Hepatocyte (in vitro differentiated cells): ENCODE results near the gene PCBD1. TPM values are rescaled to one million over a fixed set of nuclear protein-coding genes. Genes with fewer than 3 reads are reported as not detected.
A peak's percentile ranks its signal among the peaks of the same experiment; 100 is the strongest.

Experiments
- DNase-seq: peaks from one replicate; pipeline ENCODE4 v3.0.0-alpha.2; 2016; ENCODE audit warnings: low spot score
- H2AFZ ChIP-seq: fragments of 200-600 bp; sonication (generic); 2 replicates; pipeline ENCODE4 v1.6.0; 2016; ENCODE audit warnings: antibody characterized with exemption, mild to moderate bottlenecking
- H3K27ac ChIP-seq: fragments of 200-600 bp; sonication (generic); 2 replicates; pipeline ENCODE4 v1.5.1; 2016; ENCODE audit warnings: mild to moderate bottlenecking
- H3K27me3 ChIP-seq: fragments of 200-600 bp; sonication (generic); 2 replicates; pipeline ENCODE4 v1.6.1; 2016
- H3K36me3 ChIP-seq: fragments of 200-600 bp; sonication (generic); replicated peaks from 2 replicates; pipeline ENCODE4 v1.5.1; 2016; ENCODE audit warnings: low read depth; ENCODE audit not compliant: insufficient read depth
- H3K4me1 ChIP-seq: fragments of 200-600 bp; sonication (generic); 2 replicates; pipeline ENCODE4 v1.5.1; 2016; ENCODE audit warnings: mild to moderate bottlenecking, moderate library complexity; ENCODE audit not compliant: insufficient read depth
- H3K4me2 ChIP-seq: fragments of 200-600 bp; sonication (generic); 2 replicates; pipeline ENCODE4 v1.6.0; 2016
- H3K4me3 ChIP-seq: fragments of 200-600 bp; sonication (generic); 2 replicates; pipeline ENCODE4 v1.5.1; 2016; ENCODE audit warnings: mild to moderate bottlenecking
- H3K79me2 ChIP-seq: fragments of 200-600 bp; sonication (generic); 2 replicates; pipeline ENCODE4 v1.6.0; 2017; ENCODE audit warnings: mild to moderate bottlenecking
- H3K9me2 ChIP-seq: fragments of 200-600 bp; sonication (generic); replicated peaks from 2 replicates; pipeline ENCODE4 v1.6.0; 2017; ENCODE audit warnings: mild to moderate bottlenecking; ENCODE audit not compliant: insufficient read depth
- H3K9me3 ChIP-seq: fragments of 200-600 bp; sonication (generic); 2 replicates; pipeline ENCODE4 v1.5.1; 2016; ENCODE audit warnings: low read depth, mild to moderate bottlenecking
- H4K20me1 ChIP-seq: fragments of 200-600 bp; sonication (generic); 2 replicates; pipeline ENCODE4 v1.6.0; 2016; ENCODE audit warnings: mild to moderate bottlenecking; ENCODE audit not compliant: insufficient read depth, poor library complexity, severe bottlenecking
- EZH2 ChIP-seq: fragments of 200-600 bp; sonication (generic); IDR thresholded peaks from 2 replicates; pipeline ENCODE4 v1.6.1; 2016; ENCODE audit warnings: antibody characterized with exemption, mild to moderate bottlenecking, borderline replicate concordance
- EZH2phosphoT487 ChIP-seq: fragments of 200-600 bp; sonication (generic); IDR thresholded peaks from one replicate; pipeline ENCODE4 v1.6.1; 2018; ENCODE audit warnings: antibody characterized with exemption, mild to moderate bottlenecking, low read depth, moderate library complexity; ENCODE audit not compliant: unreplicated experiment, severe bottlenecking
- WGBS: methylation state at CpG from one replicate; pipeline ENCODE4 v1.1.6; 2016; ENCODE audit warnings: low lambda C conversion rate; ENCODE audit errors: missing lambda C conversion rate; 5-methylcytosine and 5-hydroxymethylcytosine counted together
- polyA plus RNA-seq: library from polyadenylated mRNA; unstranded; fragments of >200 nt; fragmentation: Nextera tagmentation; extraction: Ambion mirVana; gene quantifications from 2 replicates; pipeline ENCODE4 v1.2.1, GENCODE V29; 2016
- total RNA-seq: library from RNA; depleted of rRNA; stranded (reverse); fragments of >200 nt; gene quantifications from 2 replicates; pipeline ENCODE4 v1.2.3, GENCODE V29; 2014
- TF ChIP-seq, protein P1 (sequence below): fragments of 200-600 bp; sonication (generic); IDR thresholded peaks from 2 replicates; pipeline ENCODE4 v1.5.1; 2016; ENCODE audit warnings: antibody characterized with exemption, mild to moderate bottlenecking; ENCODE audit not compliant: poor library complexity

Gene PCBD1
- total and polyA plus RNA-seq, 2 experiments from 2014 or later, result 81.5 to 122 TPM

DNA sequence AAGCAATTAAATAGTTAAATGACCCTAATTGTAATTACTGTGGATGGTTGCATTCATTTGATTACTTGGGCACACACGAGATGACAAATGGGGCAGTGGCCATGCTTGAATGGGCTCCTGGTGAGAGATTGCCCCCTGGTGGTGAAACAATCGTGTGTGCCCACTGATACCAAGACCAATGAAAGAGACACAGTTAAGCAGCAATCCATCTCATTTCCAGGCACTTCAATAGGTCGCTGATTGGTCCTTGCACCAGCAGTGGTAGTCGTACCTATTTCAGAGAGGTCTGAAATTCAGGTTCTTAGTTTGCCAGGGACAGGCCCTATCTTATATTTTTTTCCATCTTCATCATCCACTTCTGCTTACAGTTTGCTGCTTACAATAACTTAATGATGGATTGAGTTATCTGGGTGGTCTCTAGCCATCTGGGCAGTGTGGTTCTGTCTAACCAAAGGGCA, 8.3 kb downstream of the PCBD1 start:
- no peaks in the 10 kb centered on the region for H3K4me1 ChIP-seq
- no peaks in the 10 kb centered on the region for H4K20me1 ChIP-seq
- H3K9me2 ChIP-seq, result no peaks in the 10 kb centered on the region
- H3K4me3 ChIP-seq, result no peak overlapping the region
- TF ChIP-seq EZH2, result no peak
- TF ChIP-seq, protein P1, sequence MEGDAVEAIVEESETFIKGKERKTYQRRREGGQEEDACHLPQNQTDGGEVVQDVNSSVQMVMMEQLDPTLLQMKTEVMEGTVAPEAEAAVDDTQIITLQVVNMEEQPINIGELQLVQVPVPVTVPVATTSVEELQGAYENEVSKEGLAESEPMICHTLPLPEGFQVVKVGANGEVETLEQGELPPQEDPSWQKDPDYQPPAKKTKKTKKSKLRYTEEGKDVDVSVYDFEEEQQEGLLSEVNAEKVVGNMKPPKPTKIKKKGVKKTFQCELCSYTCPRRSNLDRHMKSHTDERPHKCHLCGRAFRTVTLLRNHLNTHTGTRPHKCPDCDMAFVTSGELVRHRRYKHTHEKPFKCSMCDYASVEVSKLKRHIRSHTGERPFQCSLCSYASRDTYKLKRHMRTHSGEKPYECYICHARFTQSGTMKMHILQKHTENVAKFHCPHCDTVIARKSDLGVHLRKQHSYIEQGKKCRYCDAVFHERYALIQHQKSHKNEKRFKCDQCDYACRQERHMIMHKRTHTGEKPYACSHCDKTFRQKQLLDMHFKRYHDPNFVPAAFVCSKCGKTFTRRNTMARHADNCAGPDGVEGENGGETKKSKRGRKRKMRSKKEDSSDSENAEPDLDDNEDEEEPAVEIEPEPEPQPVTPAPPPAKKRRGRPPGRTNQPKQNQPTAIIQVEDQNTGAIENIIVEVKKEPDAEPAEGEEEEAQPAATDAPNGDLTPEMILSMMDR, result peak; percentile 83
- DNase-seq, result peak; percentile 88
- no peak overlapping the region for H3K27ac ChIP-seq
- no peaks in the 10 kb centered on the region for H3K9me3 ChIP-seq
- H3K4me2 ChIP-seq, result no peak overlapping the region
- no peaks in the 10 kb centered on the region for H3K79me2 ChIP-seq
- no peak overlapping the region for H2AFZ ChIP-seq
- no peaks in the 10 kb centered on the region for H3K36me3 ChIP-seq
- H3K27me3 ChIP-seq, result no peaks in the 10 kb centered on the region
- WGBS, result 19% methylated on average over 4 of the region's 4 CpGs

DNA sequence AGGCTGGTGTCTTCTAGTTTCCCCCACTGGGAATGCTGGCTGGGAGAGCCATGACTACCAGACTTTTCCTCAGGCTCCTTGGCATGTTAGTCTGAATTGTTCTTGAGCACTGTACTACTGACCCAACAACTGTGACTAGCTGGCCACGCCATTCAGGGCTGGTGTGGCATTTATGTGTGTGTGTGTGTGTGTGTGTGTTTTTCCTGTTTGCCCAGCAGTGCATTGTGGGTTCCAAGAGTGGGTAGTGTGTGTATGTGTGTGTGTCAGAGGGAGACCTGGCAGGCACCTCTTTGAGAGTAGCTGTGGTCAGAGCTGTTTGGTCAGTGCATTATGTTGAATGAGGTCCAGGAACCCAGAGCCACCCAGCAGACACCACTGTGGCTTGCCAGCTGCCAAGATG, 9.2 kb downstream of the PCBD1 start:
- Histone ChIP-seq H3K4me3 (no peak overlapping the region), H4K20me1 (no peaks in the 10 kb centered on the region), H3K4me1 (no peaks in the 10 kb centered on the region), H3K27me3 (no peaks in the 10 kb centered on the region), H3K36me3 (no peaks in the 10 kb centered on the region), H2AFZ (no peak overlapping the region), H3K27ac (no peak overlapping the region), H3K9me3 (no peaks in the 10 kb centered on the region), H3K9me2 (no peaks in the 10 kb centered on the region), H3K4me2 (no peak overlapping the region), H3K79me2 (no peaks in the 10 kb centered on the region)
- WGBS, result 87% methylated on average over 1 of the region's 1 CpG
- DNase-seq, result no peak
- TF ChIP-seq EZH2phosphoT487, result no peak
- TF ChIP-seq, protein P1, result no peak
- no peak for TF ChIP-seq EZH2

DNA sequence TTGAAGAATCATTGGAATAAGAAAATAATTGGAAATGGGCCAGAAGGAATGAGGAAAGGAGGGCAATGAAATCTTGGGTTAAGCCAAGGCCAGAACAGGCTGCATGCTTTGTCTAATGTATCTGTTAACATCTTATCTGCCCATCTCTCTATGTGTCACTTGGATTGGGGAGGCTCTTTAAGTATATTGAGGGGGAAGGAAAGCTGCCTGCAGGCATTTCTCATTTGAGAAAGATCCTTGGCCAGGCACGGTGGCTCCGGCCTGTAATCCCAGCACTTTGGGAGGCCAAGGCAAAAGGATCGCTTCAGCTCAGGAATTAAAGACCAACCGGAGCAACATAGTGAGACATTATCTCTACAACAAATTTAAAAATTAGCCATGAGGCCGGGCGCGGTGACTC, 14.3 kb downstream of the PCBD1 start:
- no peaks in the 10 kb centered on the region for H3K4me1 ChIP-seq
- no peaks in the 10 kb centered on the region for H3K9me2 ChIP-seq
- no peaks in the 10 kb centered on the region for H4K20me1 ChIP-seq
- H3K36me3 ChIP-seq, result no peaks in the 10 kb centered on the region
- H2AFZ ChIP-seq, result no peak overlapping the region
- H3K27ac ChIP-seq, result no peak overlapping the region
- no peak overlapping the region for H3K4me3 ChIP-seq
- H3K9me3 ChIP-seq, result no peaks in the 10 kb centered on the region
- DNase-seq, result no peak
- no peaks in the 10 kb centered on the region for H3K27me3 ChIP-seq
- 71% methylated on average over 7 of the region's 7 CpGs for WGBS
- TF ChIP-seq, protein P1, result no peak
- no peak for TF ChIP-seq EZH2
- no peak for TF ChIP-seq EZH2phosphoT487
- H3K4me2 ChIP-seq, result no peak overlapping the region
- H3K79me2 ChIP-seq, result no peaks in the 10 kb centered on the region

DNA sequence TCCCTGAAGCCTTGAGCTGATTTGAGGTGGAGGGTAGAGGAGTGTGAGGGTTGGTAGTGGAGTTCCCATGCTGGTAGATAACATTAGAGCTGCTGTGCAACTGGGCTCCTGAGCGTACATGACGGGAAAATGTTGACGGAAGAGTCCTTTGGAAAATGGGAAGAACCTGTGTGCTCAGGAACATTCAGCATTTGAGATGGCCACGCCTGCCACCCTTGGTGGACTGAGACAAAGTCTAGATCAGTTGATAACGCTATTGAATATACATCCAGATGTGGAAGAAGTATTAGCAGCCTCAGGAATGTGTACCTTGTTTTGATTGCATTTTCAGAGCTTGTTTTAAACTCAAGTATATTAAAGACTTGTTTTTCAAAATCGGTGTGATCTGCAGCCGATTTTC, 16.1 kb downstream of the PCBD1 start:
- Histone ChIP-seq H3K79me2 (no peaks in the 10 kb centered on the region), H3K4me1 (no peaks in the 10 kb centered on the region), H2AFZ (no peak overlapping the region), H3K36me3 (no peaks in the 10 kb centered on the region), H3K4me2 (no peak overlapping the region), H4K20me1 (no peaks in the 10 kb centered on the region), H3K4me3 (no peak overlapping the region), H3K9me3 (no peaks in the 10 kb centered on the region), H3K27ac (no peak overlapping the region), H3K27me3 (no peaks in the 10 kb centered on the region), H3K9me2 (no peaks in the 10 kb centered on the region)
- TF ChIP-seq EZH2 (no peak), EZH2phosphoT487 (no peak)
- TF ChIP-seq, protein P1, result no peak
- WGBS, result 88% methylated on average over 7 of the region's 7 CpGs
- DNase-seq, result no peak
